ENCODE results near the gene BUD23.

Gene BUD23

GRCh38 chr7:73678862-73679261 lies 4.5 kb upstream of the BUD23 start:
- DNase-seq (ENCODE audit: low read depth), result no peak
- no peak overlapping the region for H3K4me3 ChIP-seq (ENCODE audit: low read depth, low read length)
- TF ChIP-seq CTCF (IDR thresholded peaks at IDR 0.05; ENCODE audit: insufficient read depth, low read depth, low read length, missing control alignments), result no peak

GRCh38 chr7:73679709-73680108 lies 3.7 kb upstream of the BUD23 start:
- no peak for TF ChIP-seq CTCF (IDR thresholded peaks at IDR 0.05; ENCODE audit: insufficient read depth, low read depth, low read length, missing control alignments)
- DNase-seq (ENCODE audit: low read depth), result no peak
- H3K4me3 ChIP-seq (ENCODE audit: low read depth, low read length), result no peak overlapping the region

- DNase-seq (ENCODE audit: low read depth), result no peak
- no peak for TF ChIP-seq CTCF (IDR thresholded peaks at IDR 0.05; ENCODE audit: insufficient read depth, low read depth, low read length, missing control alignments)
- H3K4me3 ChIP-seq (ENCODE audit: low read depth, low read length), result no peak overlapping the region
These were observed 2.9 kb upstream of the BUD23 start for GRCh38 chr7:73680501-73680900.

- no peak overlapping the region for H3K4me3 ChIP-seq (ENCODE audit: low read depth, low read length)
- no peak for DNase-seq (ENCODE audit: low read depth)
- no peak for TF ChIP-seq CTCF (IDR thresholded peaks at IDR 0.05; ENCODE audit: insufficient read depth, low read depth, low read length, missing control alignments)
These were observed 2.4 kb upstream of the BUD23 start for GRCh38 chr7:73681031-73681430.

- DNase-seq (ENCODE audit: low read depth), result no peak
- peak overlapping the region; percentile 67 for H3K4me3 ChIP-seq (ENCODE audit: low read depth, low read length)
- TF ChIP-seq CTCF (IDR thresholded peaks at IDR 0.05; ENCODE audit: insufficient read depth, low read depth, low read length, missing control alignments), result no peak
These were observed 697 bp upstream of the BUD23 start for GRCh38 chr7:73682745-73683055.

GRCh38 chr7:73683788-73684693 lies 644 bp downstream of the BUD23 start:
- peak overlapping the region; percentile 97 for H3K4me3 ChIP-seq (ENCODE audit: low read depth, low read length)

More at GRCh38 chr7:73683788-73684693, 644 bp downstream of the BUD23 start:
- TF ChIP-seq CTCF (IDR thresholded peaks at IDR 0.05; ENCODE audit: insufficient read depth, low read depth, low read length, missing control alignments), result no peak
- no peak for DNase-seq (ENCODE audit: low read depth)

Measured in GM12865 (cell line).